Measurements from ENCODE around the gene CYBC1. TPM values are rescaled to one million over a fixed set of nuclear protein-coding genes. Genes with fewer than 3 reads are reported as not detected.

The CYBC1 gene
- polyA plus RNA-seq, 1 donor from 2014 or later: 66.6 TPM

DNA sequence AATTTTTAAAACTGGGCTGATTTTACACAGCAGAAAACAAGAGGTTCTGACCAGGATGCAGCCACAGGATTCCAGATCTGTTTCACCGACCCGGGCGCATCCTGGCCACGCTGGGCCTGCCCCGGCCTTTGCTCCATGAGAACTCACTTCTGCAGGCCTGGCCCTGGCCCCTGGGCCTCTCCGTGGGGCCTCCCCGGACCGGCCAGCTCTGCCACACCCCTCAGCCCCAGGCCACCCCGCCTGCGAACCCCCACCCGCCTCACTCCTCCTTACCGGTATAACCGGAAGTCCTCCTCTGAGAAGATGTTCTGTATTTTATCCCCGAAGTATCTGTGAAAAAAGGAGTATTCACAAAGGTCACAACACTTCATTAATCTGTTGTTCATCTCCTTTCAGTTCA is 45.5 kb downstream of the CYBC1 start:
- Histone ChIP-seq H3K27me3 (ENCODE audit: insufficient read depth, low read depth, low read length) (no peaks in the 10 kb centered on the region), H3K27ac (ENCODE audit: low read length) (no peak overlapping the region), H3K9me2 (ENCODE audit: insufficient read depth, low read length) (no peaks in the 10 kb centered on the region), H3K36me3 (ENCODE audit: insufficient read depth, low read length) (no peaks in the 10 kb centered on the region), H2AFZ (ENCODE audit: low read depth, low read length) (no peak overlapping the region), H3K9ac (ENCODE audit: low read length) (no peak overlapping the region), H3K9me3 (ENCODE audit: low read length) (no peaks in the 10 kb centered on the region), H4K20me1 (ENCODE audit: insufficient read depth) (no peaks in the 10 kb centered on the region), H3K4me2 (ENCODE audit: low read length) (no peak overlapping the region), H3K79me2 (replicated peaks; ENCODE audit: insufficient read depth, low read length) (no peaks in the 10 kb centered on the region), H3F3A (ENCODE audit: insufficient read depth, low read length, poor library complexity, severe bottlenecking) (no peaks in the 10 kb centered on the region), H3K4me3 (ENCODE audit: low read length) (no peak overlapping the region)
- no peak for TF ChIP-seq POLR2AphosphoS5 (IDR thresholded peaks at IDR 0.05)
- TF ChIP-seq MXI1 (conservative IDR thresholded peaks at IDR 0.05; ENCODE audit: poor library complexity, severe bottlenecking): no peak
- TF ChIP-seq, protein P1, sequence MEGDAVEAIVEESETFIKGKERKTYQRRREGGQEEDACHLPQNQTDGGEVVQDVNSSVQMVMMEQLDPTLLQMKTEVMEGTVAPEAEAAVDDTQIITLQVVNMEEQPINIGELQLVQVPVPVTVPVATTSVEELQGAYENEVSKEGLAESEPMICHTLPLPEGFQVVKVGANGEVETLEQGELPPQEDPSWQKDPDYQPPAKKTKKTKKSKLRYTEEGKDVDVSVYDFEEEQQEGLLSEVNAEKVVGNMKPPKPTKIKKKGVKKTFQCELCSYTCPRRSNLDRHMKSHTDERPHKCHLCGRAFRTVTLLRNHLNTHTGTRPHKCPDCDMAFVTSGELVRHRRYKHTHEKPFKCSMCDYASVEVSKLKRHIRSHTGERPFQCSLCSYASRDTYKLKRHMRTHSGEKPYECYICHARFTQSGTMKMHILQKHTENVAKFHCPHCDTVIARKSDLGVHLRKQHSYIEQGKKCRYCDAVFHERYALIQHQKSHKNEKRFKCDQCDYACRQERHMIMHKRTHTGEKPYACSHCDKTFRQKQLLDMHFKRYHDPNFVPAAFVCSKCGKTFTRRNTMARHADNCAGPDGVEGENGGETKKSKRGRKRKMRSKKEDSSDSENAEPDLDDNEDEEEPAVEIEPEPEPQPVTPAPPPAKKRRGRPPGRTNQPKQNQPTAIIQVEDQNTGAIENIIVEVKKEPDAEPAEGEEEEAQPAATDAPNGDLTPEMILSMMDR (IDR thresholded peaks at IDR 0.05; ENCODE audit: poor library complexity, severe bottlenecking): no peak
- TF ChIP-seq EP300 (conservative IDR thresholded peaks at IDR 0.05; ENCODE audit: poor library complexity, severe bottlenecking): no peak
- no peak for TF ChIP-seq SMC3 (conservative IDR thresholded peaks at IDR 0.05; ENCODE audit: poor library complexity)
- no peak for TF ChIP-seq REST (IDR thresholded peaks at IDR 0.05; ENCODE audit: borderline replicate concordance)
- TF ChIP-seq EZH2 (IDR thresholded peaks at IDR 0.05; ENCODE audit: borderline replicate concordance, insufficient read depth, low read length, poor library complexity, severe bottlenecking): no peak
- no peak for TF ChIP-seq RAD21 (conservative IDR thresholded peaks at IDR 0.05)
- no peak for TF ChIP-seq TAF1 (IDR thresholded peaks at IDR 0.05; ENCODE audit: low read depth)

GRCh38 chr17:82403662-82404660 is 46.6 kb downstream of the CYBC1 start:
- Histone ChIP-seq H3K9me3 (ENCODE audit: low read length) (no peaks in the 10 kb centered on the region), H4K20me1 (ENCODE audit: insufficient read depth) (no peaks in the 10 kb centered on the region), H3F3A (ENCODE audit: insufficient read depth, low read length, poor library complexity, severe bottlenecking) (no peaks in the 10 kb centered on the region), H3K9ac (ENCODE audit: low read length) (no peak overlapping the region), H2AFZ (ENCODE audit: low read depth, low read length) (no peak overlapping the region), H3K27ac (ENCODE audit: low read length) (no peak overlapping the region), H3K27me3 (ENCODE audit: insufficient read depth, low read depth, low read length) (no peaks in the 10 kb centered on the region), H3K36me3 (ENCODE audit: insufficient read depth, low read length) (no peaks in the 10 kb centered on the region), H3K4me3 (ENCODE audit: low read length) (no peak overlapping the region), H3K79me2 (replicated peaks; ENCODE audit: insufficient read depth, low read length) (no peaks in the 10 kb centered on the region), H3K9me2 (ENCODE audit: insufficient read depth, low read length) (no peaks in the 10 kb centered on the region), H3K4me2 (ENCODE audit: low read length) (no peak overlapping the region)
- TF ChIP-seq EZH2 (IDR thresholded peaks at IDR 0.05; ENCODE audit: borderline replicate concordance, insufficient read depth, low read length, poor library complexity, severe bottlenecking): no peak
- no peak for TF ChIP-seq SMC3 (conservative IDR thresholded peaks at IDR 0.05; ENCODE audit: poor library complexity)
- TF ChIP-seq RAD21 (conservative IDR thresholded peaks at IDR 0.05): no peak

All from neural cell (in vitro differentiated cells).